Measurements from ENCODE around the gene SLAMF1. TPM values are rescaled to one million over a fixed set of nuclear protein-coding genes. Genes with fewer than 3 reads are reported as not detected.

SLAMF1 gene
- total and polyA plus RNA-seq, 9 of the 15 experiments (the other 6 are each of a cell fraction or from before 2014, with no cell fraction given): 0.04 to 0.17 (median 0.11) TPM; not detected in 4

DNA sequence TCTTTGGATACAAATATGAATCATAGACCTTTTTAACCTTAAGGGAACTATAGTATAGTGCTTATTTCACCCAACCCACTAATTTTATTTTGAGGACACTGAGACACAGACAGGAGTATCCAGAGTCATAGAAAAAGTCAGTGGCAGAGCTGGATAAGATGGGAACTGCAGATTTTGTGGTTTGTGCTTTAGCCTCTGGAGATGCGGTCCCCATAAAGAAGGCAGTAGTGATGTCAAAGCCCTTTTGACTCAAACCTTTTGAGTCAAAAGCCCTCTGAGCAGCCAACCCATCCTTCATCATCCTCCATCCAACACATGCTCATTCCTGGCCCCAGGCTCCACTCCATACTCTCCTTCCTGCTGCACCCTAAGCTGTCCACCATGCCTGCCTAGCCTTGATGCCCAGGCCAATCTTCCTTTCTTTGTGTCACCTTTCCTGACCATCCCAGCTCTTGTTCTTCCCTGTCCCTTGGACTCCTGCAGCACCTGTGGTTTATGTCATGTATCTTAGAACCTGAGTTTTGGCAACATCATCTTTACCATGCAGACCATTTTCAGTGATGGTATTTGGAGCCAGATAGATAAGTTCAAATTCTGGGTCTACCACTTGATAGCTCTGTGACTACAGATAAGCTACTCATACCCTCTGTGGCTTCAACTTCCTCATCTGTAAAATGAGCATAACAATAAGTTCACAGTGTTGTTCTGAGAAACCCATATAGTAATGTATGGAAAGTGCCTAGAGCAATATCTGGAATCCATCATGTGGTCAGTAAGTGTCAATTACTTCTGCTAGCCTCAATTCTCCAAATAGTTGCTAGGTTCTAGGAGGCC, 20.1 kb downstream of the SLAMF1 start (continued):
- TF ChIP-seq, protein P1, sequence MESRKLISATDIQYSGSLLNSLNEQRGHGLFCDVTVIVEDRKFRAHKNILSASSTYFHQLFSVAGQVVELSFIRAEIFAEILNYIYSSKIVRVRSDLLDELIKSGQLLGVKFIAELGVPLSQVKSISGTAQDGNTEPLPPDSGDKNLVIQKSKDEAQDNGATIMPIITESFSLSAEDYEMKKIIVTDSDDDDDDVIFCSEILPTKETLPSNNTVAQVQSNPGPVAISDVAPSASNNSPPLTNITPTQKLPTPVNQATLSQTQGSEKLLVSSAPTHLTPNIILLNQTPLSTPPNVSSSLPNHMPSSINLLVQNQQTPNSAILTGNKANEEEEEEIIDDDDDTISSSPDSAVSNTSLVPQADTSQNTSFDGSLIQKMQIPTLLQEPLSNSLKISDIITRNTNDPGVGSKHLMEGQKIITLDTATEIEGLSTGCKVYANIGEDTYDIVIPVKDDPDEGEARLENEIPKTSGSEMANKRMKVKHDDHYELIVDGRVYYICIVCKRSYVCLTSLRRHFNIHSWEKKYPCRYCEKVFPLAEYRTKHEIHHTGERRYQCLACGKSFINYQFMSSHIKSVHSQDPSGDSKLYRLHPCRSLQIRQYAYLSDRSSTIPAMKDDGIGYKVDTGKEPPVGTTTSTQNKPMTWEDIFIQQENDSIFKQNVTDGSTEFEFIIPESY (CRISPR knock-in tag; IDR thresholded peaks at IDR 0.05): no peak
- TF ChIP-seq ZNF316 (IDR thresholded peaks at IDR 0.05) (no peak), ILK (tag; IDR thresholded peaks at IDR 0.05; ENCODE audit: borderline replicate concordance, low read depth) (no peak), MTF1 (CRISPR knock-in tag; IDR thresholded peaks at IDR 0.05; ENCODE audit: borderline replicate concordance) (no peak), STAG1 (CRISPR knock-in tag; IDR thresholded peaks at IDR 0.05; ENCODE audit: borderline replicate concordance) (no peak), BRF1 (IDR thresholded peaks at IDR 0.05; ENCODE audit: borderline replicate concordance, extremely low read depth, insufficient read length) (no peak), ZNF717 (CRISPR knock-in tag; IDR thresholded peaks at IDR 0.05) (no peak), PRPF4 (IDR thresholded peaks at IDR 0.05; ENCODE audit: insufficient read depth, low read depth, low read length, poor library complexity, severe bottlenecking) (no peak), JUND (IDR thresholded peaks at IDR 0.05; ENCODE audit: borderline replicate concordance, low read depth, low read length) (peak; percentile 53), JUND (tag; IDR thresholded peaks at IDR 0.05; ENCODE audit: borderline replicate concordance, low read depth, low read length) (peak; percentile 8; the same call in 2 of the 3 replicates), ZNF76 (CRISPR knock-in tag; IDR thresholded peaks at IDR 0.05; ENCODE audit: borderline replicate concordance) (no peak), NEUROD1 (IDR thresholded peaks at IDR 0.05; ENCODE audit: borderline replicate concordance, low read depth, low read length, partially characterized antibody) (no peak), ILF3 (IDR thresholded peaks at IDR 0.05; ENCODE audit: borderline replicate concordance) (no peak), NCOA6 (IDR thresholded peaks at IDR 0.05) (no peak), WHSC1 (IDR thresholded peaks at IDR 0.05; ENCODE audit: low read length) (no peak)
- TF ChIP-seq, protein P2, sequence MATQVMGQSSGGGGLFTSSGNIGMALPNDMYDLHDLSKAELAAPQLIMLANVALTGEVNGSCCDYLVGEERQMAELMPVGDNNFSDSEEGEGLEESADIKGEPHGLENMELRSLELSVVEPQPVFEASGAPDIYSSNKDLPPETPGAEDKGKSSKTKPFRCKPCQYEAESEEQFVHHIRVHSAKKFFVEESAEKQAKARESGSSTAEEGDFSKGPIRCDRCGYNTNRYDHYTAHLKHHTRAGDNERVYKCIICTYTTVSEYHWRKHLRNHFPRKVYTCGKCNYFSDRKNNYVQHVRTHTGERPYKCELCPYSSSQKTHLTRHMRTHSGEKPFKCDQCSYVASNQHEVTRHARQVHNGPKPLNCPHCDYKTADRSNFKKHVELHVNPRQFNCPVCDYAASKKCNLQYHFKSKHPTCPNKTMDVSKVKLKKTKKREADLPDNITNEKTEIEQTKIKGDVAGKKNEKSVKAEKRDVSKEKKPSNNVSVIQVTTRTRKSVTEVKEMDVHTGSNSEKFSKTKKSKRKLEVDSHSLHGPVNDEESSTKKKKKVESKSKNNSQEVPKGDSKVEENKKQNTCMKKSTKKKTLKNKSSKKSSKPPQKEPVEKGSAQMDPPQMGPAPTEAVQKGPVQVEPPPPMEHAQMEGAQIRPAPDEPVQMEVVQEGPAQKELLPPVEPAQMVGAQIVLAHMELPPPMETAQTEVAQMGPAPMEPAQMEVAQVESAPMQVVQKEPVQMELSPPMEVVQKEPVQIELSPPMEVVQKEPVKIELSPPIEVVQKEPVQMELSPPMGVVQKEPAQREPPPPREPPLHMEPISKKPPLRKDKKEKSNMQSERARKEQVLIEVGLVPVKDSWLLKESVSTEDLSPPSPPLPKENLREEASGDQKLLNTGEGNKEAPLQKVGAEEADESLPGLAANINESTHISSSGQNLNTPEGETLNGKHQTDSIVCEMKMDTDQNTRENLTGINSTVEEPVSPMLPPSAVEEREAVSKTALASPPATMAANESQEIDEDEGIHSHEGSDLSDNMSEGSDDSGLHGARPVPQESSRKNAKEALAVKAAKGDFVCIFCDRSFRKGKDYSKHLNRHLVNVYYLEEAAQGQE (IDR thresholded peaks at IDR 0.05; ENCODE audit: borderline replicate concordance): 0 out of 2 replicates have a peak, but pooled peaks have one; percentile 20
- TF ChIP-seq, protein P2 (CRISPR knock-in tag; IDR thresholded peaks at IDR 0.05; ENCODE audit: low read depth): no peak
